Suprapubic skin (tissue), 4 donors: ENCODE results near the gene PDE5A.

Experiments
- POLR2A ChIP-seq, 2 donors: fragments of 450-650 bp; IDR thresholded peaks; one replicate each; pipeline ENCODE4 v1.6.1; 2017; ENCODE audit warnings: antibody characterized with exemption in 2 of 2, mild to moderate bottlenecking in 2 of 2, moderate library complexity in 2 of 2
- POLR2AphosphoS5 ChIP-seq, 3 donors: sonication (generic); formaldehyde crosslinking; IDR thresholded peaks; one replicate each; pipeline ENCODE4 v1.6.1; 2017; ENCODE audit warnings: antibody characterized with exemption in 3 of 3
- TF ChIP-seq, protein P1 (sequence below), 2 donors: fragments of 200-600 bp in 1 of 2; fragments of 450-650 bp in 1 of 2; sonication (generic) in 1 of 2; IDR thresholded peaks; one replicate each; pipeline ENCODE4 v1.5.1; 2016 to 2019; ENCODE audit warnings: antibody characterized with exemption in 2 of 2, mild to moderate bottlenecking in 1 of 2, moderate library complexity in 1 of 2

DNA sequence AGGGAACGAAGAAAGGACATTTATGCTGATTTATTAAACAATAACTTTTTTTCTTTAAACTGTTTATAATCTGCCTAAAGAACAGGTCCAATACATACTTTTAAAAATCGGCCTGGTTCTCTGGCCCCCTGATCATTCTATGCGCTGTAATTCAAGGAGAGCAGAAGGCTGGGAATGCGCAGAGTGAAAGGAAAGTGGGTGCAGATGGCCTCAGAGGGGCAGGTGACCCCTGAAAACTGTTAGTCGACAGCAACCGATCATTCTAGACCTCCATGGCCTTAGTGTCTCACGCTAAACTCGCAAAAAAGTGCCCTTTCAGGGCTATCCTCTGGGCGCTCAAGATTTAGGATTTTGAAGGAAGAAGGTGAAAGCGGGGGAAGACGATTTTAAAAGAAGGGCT is 2.2 kb downstream of the PDE5A start:
- TF ChIP-seq, protein P1, sequence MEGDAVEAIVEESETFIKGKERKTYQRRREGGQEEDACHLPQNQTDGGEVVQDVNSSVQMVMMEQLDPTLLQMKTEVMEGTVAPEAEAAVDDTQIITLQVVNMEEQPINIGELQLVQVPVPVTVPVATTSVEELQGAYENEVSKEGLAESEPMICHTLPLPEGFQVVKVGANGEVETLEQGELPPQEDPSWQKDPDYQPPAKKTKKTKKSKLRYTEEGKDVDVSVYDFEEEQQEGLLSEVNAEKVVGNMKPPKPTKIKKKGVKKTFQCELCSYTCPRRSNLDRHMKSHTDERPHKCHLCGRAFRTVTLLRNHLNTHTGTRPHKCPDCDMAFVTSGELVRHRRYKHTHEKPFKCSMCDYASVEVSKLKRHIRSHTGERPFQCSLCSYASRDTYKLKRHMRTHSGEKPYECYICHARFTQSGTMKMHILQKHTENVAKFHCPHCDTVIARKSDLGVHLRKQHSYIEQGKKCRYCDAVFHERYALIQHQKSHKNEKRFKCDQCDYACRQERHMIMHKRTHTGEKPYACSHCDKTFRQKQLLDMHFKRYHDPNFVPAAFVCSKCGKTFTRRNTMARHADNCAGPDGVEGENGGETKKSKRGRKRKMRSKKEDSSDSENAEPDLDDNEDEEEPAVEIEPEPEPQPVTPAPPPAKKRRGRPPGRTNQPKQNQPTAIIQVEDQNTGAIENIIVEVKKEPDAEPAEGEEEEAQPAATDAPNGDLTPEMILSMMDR (IDR thresholded peaks at IDR 0.05) = no peak
- TF ChIP-seq POLR2A (IDR thresholded peaks at IDR 0.05) (no peak), POLR2AphosphoS5 (IDR thresholded peaks at IDR 0.05) (no peak)
